ENCODE data around the gene ZBTB3. TPM values are rescaled to one million over a fixed set of nuclear protein-coding genes. Genes with fewer than 3 reads are reported as not detected.

Gene ZBTB3
- total and polyA plus RNA-seq, 4 donors: 1.5 to 6.4 (median 4.2) TPM

DNA sequence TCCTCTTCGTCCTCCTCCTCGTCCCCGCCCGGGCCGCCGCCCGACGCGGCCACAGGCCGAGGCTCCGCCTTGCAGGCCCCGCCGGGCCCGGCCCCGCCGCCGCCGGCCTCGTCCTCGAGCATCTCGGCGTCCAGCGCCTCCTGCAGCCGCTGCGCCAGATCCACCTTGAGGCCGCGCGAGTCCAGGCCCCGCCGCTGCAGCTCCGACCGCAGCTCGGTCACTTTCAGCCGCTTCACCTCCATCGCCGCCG lies 27.1 kb downstream of the ZBTB3 start:
- Histone ChIP-seq H3K9me3 (ENCODE audit: control insufficient read depth in 4 of 4, low read length in 3 of 4) (no peaks in the 10 kb centered on the region), H3K27ac (ENCODE audit: low read depth in 1 of 2, low read length in 2 of 2) (peak overlapping the region; percentile 97), H3K4me3 (ENCODE audit: low read depth in 1 of 3, low read length in 3 of 3) (peak overlapping the region; percentile 78 to 96 (median 87)), H3K27me3 (ENCODE audit: control insufficient read depth in 4 of 4, insufficient read depth in 4 of 4, low read length in 3 of 4) (no peaks in the 10 kb centered on the region), H3K36me3 (ENCODE audit: control insufficient read depth in 4 of 4, insufficient read depth in 3 of 4, low read depth in 1 of 4, low read length in 3 of 4) (peaks cover 16 to 21% (median 19%) of the 10 kb centered on the region in 4 donors), H3K9ac (ENCODE audit: low read depth in 1 of 2, low read length in 2 of 2) (peak overlapping the region; percentile 63 to 86), H3K4me1 (ENCODE audit: control insufficient read depth in 4 of 4, insufficient read depth in 4 of 4, low read length in 3 of 4) (peaks cover 2 to 40% (median 25%) of the 10 kb centered on the region in 4 donors)
- TF ChIP-seq JUND (IDR thresholded peaks at IDR 0.05): no peak
- TF ChIP-seq, protein P1, sequence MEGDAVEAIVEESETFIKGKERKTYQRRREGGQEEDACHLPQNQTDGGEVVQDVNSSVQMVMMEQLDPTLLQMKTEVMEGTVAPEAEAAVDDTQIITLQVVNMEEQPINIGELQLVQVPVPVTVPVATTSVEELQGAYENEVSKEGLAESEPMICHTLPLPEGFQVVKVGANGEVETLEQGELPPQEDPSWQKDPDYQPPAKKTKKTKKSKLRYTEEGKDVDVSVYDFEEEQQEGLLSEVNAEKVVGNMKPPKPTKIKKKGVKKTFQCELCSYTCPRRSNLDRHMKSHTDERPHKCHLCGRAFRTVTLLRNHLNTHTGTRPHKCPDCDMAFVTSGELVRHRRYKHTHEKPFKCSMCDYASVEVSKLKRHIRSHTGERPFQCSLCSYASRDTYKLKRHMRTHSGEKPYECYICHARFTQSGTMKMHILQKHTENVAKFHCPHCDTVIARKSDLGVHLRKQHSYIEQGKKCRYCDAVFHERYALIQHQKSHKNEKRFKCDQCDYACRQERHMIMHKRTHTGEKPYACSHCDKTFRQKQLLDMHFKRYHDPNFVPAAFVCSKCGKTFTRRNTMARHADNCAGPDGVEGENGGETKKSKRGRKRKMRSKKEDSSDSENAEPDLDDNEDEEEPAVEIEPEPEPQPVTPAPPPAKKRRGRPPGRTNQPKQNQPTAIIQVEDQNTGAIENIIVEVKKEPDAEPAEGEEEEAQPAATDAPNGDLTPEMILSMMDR (IDR thresholded peaks at IDR 0.05; ENCODE audit: low read depth, low read length, missing input control): no peak
- TF ChIP-seq, protein P2, sequence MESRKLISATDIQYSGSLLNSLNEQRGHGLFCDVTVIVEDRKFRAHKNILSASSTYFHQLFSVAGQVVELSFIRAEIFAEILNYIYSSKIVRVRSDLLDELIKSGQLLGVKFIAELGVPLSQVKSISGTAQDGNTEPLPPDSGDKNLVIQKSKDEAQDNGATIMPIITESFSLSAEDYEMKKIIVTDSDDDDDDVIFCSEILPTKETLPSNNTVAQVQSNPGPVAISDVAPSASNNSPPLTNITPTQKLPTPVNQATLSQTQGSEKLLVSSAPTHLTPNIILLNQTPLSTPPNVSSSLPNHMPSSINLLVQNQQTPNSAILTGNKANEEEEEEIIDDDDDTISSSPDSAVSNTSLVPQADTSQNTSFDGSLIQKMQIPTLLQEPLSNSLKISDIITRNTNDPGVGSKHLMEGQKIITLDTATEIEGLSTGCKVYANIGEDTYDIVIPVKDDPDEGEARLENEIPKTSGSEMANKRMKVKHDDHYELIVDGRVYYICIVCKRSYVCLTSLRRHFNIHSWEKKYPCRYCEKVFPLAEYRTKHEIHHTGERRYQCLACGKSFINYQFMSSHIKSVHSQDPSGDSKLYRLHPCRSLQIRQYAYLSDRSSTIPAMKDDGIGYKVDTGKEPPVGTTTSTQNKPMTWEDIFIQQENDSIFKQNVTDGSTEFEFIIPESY (IDR thresholded peaks at IDR 0.05): no peak
- TF ChIP-seq HNF4A (conservative IDR thresholded peaks at IDR 0.05): no peak
- TF ChIP-seq TAF1 (conservative IDR thresholded peaks at IDR 0.05): no peak
- no peak for TF ChIP-seq FOXA1 (IDR thresholded peaks at IDR 0.05)
- TF ChIP-seq YY1 (IDR thresholded peaks at IDR 0.05): no peak
- no peak for TF ChIP-seq SP1 (IDR thresholded peaks at IDR 0.05)
- TF ChIP-seq HNF4G (IDR thresholded peaks at IDR 0.05): no peak
- no peak for DNase-seq (ENCODE audit: low spot score)
- under 1% methylated on average over 37 of the region's 37 CpGs for WGBS

DNA sequence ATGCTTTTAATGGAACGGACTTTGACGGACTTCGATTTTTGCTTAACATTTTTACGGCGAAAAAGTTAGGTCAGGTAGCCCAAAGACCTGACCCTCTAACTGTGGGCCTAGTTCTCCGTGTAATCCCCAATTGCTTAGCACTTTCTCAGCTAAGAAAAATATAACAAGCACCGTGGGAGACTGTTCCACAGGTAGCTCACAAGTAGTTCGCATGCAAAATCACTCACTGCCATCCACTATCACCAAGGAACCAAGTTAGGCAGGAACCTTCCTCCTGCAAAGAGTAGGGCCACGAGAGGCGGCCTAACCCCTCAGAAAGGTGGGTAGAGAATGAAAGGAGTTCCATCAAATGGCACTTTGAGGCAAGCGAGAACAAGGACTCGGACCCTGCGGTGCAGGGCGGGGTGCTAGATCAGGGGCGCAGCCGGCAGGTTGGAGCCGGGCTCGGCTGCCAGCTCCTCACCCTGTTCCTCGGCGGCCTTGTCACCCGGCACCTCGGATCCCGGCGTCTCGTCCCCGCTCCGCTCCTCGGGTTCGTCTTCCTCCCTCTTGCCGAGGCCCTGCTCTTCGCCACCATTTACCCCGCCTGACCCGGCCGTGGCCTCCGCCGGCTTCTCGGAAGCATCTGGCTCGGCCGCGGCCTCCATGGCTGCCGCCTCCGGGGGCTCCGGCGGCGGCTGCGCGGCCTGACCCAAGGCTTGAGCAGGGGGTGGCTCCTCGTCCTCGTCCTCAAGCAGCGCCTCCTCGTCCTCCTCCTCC lies 27.6 kb downstream of the ZBTB3 start:
- under 1% methylated on average over 51 of the region's 51 CpGs for WGBS
- H3K4me1 ChIP-seq (ENCODE audit: control insufficient read depth in 4 of 4, insufficient read depth in 4 of 4, low read length in 3 of 4): peaks cover 2 to 40% (median 25%) of the 10 kb centered on the region in 4 donors
- DNase-seq (ENCODE audit: low spot score): peak; percentile 52

More for the DNA sequence above, 27.6 kb downstream of the ZBTB3 start:
- Histone ChIP-seq H3K36me3 (ENCODE audit: control insufficient read depth in 4 of 4, insufficient read depth in 3 of 4, low read depth in 1 of 4, low read length in 3 of 4) (peaks cover 13 to 26% (median 24%) of the 10 kb centered on the region in 4 donors), H3K9me3 (ENCODE audit: control insufficient read depth in 4 of 4, low read length in 3 of 4) (no peaks in the 10 kb centered on the region), H3K27me3 (ENCODE audit: control insufficient read depth in 4 of 4, insufficient read depth in 4 of 4, low read length in 3 of 4) (no peaks in the 10 kb centered on the region), H3K9ac (ENCODE audit: low read depth in 1 of 2, low read length in 2 of 2) (peak overlapping the region; percentile 63 to 86), H3K27ac (ENCODE audit: low read depth in 1 of 2, low read length in 2 of 2) (peak overlapping the region; percentile 97), H3K4me3 (ENCODE audit: low read depth in 1 of 3, low read length in 3 of 3) (peak overlapping the region; percentile 78 to 96 (median 87))
- TF ChIP-seq, protein P3, sequence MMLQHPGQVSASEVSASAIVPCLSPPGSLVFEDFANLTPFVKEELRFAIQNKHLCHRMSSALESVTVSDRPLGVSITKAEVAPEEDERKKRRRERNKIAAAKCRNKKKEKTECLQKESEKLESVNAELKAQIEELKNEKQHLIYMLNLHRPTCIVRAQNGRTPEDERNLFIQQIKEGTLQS (IDR thresholded peaks at IDR 0.05): no peak
- TF ChIP-seq, protein P2 (IDR thresholded peaks at IDR 0.05): no peak
- TF ChIP-seq RXRA (IDR thresholded peaks at IDR 0.05) (no peak), FOXA2 (IDR thresholded peaks at IDR 0.05) (no peak), YY1 (IDR thresholded peaks at IDR 0.05) (no peak), GABPA (IDR thresholded peaks at IDR 0.05 in 1 of 2, conservative IDR thresholded peaks at IDR 0.05 in 1 of 2) (no peak), SP1 (IDR thresholded peaks at IDR 0.05) (no peak), EGR1 (IDR thresholded peaks at IDR 0.05; ENCODE audit: low read depth in 2 of 2) (no peak), RAD21 (IDR thresholded peaks at IDR 0.05) (no peak), NR2F2 (IDR thresholded peaks at IDR 0.05) (no peak), FOXA1 (IDR thresholded peaks at IDR 0.05) (no peak), TAF1 (conservative IDR thresholded peaks at IDR 0.05) (no peak), JUND (IDR thresholded peaks at IDR 0.05) (no peak), HNF4A (conservative IDR thresholded peaks at IDR 0.05) (no peak)
- TF ChIP-seq, protein P4, sequence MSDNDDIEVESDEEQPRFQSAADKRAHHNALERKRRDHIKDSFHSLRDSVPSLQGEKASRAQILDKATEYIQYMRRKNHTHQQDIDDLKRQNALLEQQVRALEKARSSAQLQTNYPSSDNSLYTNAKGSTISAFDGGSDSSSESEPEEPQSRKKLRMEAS (IDR thresholded peaks at IDR 0.05): no peak
- TF ChIP-seq, protein P5, sequence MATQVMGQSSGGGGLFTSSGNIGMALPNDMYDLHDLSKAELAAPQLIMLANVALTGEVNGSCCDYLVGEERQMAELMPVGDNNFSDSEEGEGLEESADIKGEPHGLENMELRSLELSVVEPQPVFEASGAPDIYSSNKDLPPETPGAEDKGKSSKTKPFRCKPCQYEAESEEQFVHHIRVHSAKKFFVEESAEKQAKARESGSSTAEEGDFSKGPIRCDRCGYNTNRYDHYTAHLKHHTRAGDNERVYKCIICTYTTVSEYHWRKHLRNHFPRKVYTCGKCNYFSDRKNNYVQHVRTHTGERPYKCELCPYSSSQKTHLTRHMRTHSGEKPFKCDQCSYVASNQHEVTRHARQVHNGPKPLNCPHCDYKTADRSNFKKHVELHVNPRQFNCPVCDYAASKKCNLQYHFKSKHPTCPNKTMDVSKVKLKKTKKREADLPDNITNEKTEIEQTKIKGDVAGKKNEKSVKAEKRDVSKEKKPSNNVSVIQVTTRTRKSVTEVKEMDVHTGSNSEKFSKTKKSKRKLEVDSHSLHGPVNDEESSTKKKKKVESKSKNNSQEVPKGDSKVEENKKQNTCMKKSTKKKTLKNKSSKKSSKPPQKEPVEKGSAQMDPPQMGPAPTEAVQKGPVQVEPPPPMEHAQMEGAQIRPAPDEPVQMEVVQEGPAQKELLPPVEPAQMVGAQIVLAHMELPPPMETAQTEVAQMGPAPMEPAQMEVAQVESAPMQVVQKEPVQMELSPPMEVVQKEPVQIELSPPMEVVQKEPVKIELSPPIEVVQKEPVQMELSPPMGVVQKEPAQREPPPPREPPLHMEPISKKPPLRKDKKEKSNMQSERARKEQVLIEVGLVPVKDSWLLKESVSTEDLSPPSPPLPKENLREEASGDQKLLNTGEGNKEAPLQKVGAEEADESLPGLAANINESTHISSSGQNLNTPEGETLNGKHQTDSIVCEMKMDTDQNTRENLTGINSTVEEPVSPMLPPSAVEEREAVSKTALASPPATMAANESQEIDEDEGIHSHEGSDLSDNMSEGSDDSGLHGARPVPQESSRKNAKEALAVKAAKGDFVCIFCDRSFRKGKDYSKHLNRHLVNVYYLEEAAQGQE (IDR thresholded peaks at IDR 0.05): no peak
- TF ChIP-seq, protein P1 (IDR thresholded peaks at IDR 0.05; ENCODE audit: low read depth, low read length, missing input control): no peak
